GM23338 (cell line): ENCODE results near the gene ASB14. TPM values are rescaled to one million over a fixed set of nuclear protein-coding genes. Genes with fewer than 3 reads are reported as not detected.

Source experiments
- ATAC-seq: fragments of 200-7000 bp; cut with Tn5 transposase; 3 replicates; pipeline ENCODE4 v1.9.1; 2020
- DNase-seq: peaks from one replicate; pipeline ENCODE4 v3.0.0-alpha.2; 2015; ENCODE audit warnings: low spot score
- H2AFZ ChIP-seq: fragments of 200-600 bp; sonication (generic); 2 replicates; pipeline ENCODE4 v1.8.0; 2016; ENCODE audit warnings: antibody characterized with exemption, mild to moderate bottlenecking, moderate library complexity
- H3F3A ChIP-seq: fragments of 200-600 bp; sonication (generic); replicated peaks from 2 replicates; pipeline ENCODE4 v1.8.0; 2017; ENCODE audit warnings: antibody characterized with exemption, mixed run types, low read depth
- H3K27ac ChIP-seq: fragments of 200-600 bp; sonication (generic); 2 replicates; pipeline ENCODE4 v1.6.1; 2016; ENCODE audit warnings: low read depth
- H3K27me3 ChIP-seq: fragments of 200-600 bp; sonication (generic); 2 replicates; pipeline ENCODE4 v1.8.0; 2016; ENCODE audit warnings: mild to moderate bottlenecking, mixed run types, moderate library complexity; ENCODE audit not compliant: insufficient read depth
- H3K36me3 ChIP-seq: fragments of 200-600 bp; sonication (generic); 2 replicates; pipeline ENCODE4 v1.8.0; 2016; ENCODE audit warnings: mild to moderate bottlenecking; ENCODE audit not compliant: insufficient read depth
- H3K4me1 ChIP-seq: fragments of 200-600 bp; sonication (generic); 2 replicates; pipeline ENCODE4 v1.8.0; 2016; ENCODE audit warnings: mild to moderate bottlenecking, moderate library complexity; ENCODE audit not compliant: insufficient read depth
- H3K4me2 ChIP-seq: fragments of 200-600 bp; sonication (generic); 2 replicates; pipeline ENCODE4 v1.7.1; 2017; ENCODE audit warnings: mixed run types
- H3K4me3 ChIP-seq: fragments of 200-600 bp; sonication (generic); 2 replicates; pipeline ENCODE4 v1.6.1; 2016; ENCODE audit warnings: mixed run types
- H3K79me2 ChIP-seq: fragments of 200-600 bp; sonication (generic); replicated peaks from 2 replicates; pipeline ENCODE4 v1.8.0; 2017; ENCODE audit warnings: mild to moderate bottlenecking; ENCODE audit not compliant: insufficient read depth
- H3K9me2 ChIP-seq: fragments of 200-600 bp; sonication (generic); 2 replicates; pipeline ENCODE4 v1.8.0; 2017; ENCODE audit not compliant: insufficient read depth
- H4K20me1 ChIP-seq: fragments of 200-600 bp; sonication (generic); replicated peaks from 2 replicates; pipeline ENCODE4 v1.8.0; 2017; ENCODE audit warnings: mild to moderate bottlenecking; ENCODE audit not compliant: insufficient read depth
- H3K27ac Mint-ChIP-seq: 2 replicates; pipeline ENCODE4 v1.8.0; 2020; ENCODE audit warnings: inconsistent platforms, mild to moderate bottlenecking, moderate library complexity, mixed read lengths
- H3K27me3 Mint-ChIP-seq: 3 replicates; pipeline ENCODE4 v1.8.0; 2022; ENCODE audit warnings: low read depth, mild to moderate bottlenecking, moderate library complexity, mixed read lengths, inconsistent platforms; ENCODE audit not compliant: insufficient read depth, poor library complexity
- H3K36me3 Mint-ChIP-seq: 3 replicates; pipeline ENCODE4 v1.8.0; 2021; ENCODE audit warnings: low read depth, mild to moderate bottlenecking, inconsistent platforms, moderate library complexity, mixed read lengths
- H3K4me1 Mint-ChIP-seq: 3 replicates; pipeline ENCODE4 v1.8.0; 2020; ENCODE audit warnings: mild to moderate bottlenecking, inconsistent platforms, mixed read lengths
- H3K4me3 Mint-ChIP-seq: 3 replicates; pipeline ENCODE4 v1.8.0; 2021; ENCODE audit warnings: moderate library complexity, mild to moderate bottlenecking, inconsistent platforms, mixed read lengths
- H3K9me3 Mint-ChIP-seq: 3 replicates; pipeline ENCODE4 v1.8.0; 2020; ENCODE audit warnings: moderate library complexity, mild to moderate bottlenecking, inconsistent platforms, mixed read lengths
- CREB1 ChIP-seq: fragments of 250-450 bp; sonication (Bioruptor Pico); IDR thresholded peaks from 2 replicates; pipeline ENCODE4 v1.5.0; 2020; ENCODE audit warnings: low read depth, mild to moderate bottlenecking, moderate library complexity
- EZH2 ChIP-seq: fragments of 200-600 bp; sonication (generic); IDR thresholded peaks from one replicate; pipeline ENCODE4 v1.8.0; 2017; ENCODE audit warnings: antibody characterized with exemption, mild to moderate bottlenecking, low read depth; ENCODE audit not compliant: unreplicated experiment
- EZH2phosphoT487 ChIP-seq: fragments of 200-600 bp; sonication (generic); IDR thresholded peaks from one replicate; pipeline ENCODE4 v1.8.1; 2018; ENCODE audit warnings: antibody characterized with exemption; ENCODE audit not compliant: unreplicated experiment
- JUNB ChIP-seq: IDR thresholded peaks from one replicate; pipeline ENCODE4 v1.6.1; 2016; ENCODE audit warnings: antibody characterized with exemption; ENCODE audit not compliant: unreplicated experiment
- NANOG ChIP-seq: IDR thresholded peaks from 2 replicates; pipeline ENCODE4 v1.6.1; 2016; ENCODE audit warnings: antibody characterized with exemption, borderline replicate concordance
- ZNF331 ChIP-seq: fragments of 250-450 bp; sonication (Bioruptor Pico); IDR thresholded peaks from 2 replicates; pipeline ENCODE4 v1.5.0; 2020; ENCODE audit warnings: low read depth, mild to moderate bottlenecking, moderate library complexity
- polyA plus RNA-seq: library from polyadenylated mRNA; unstranded; fragments of >200 nt; fragmentation: Nextera tagmentation; extraction: Ambion mirVana; gene quantifications from 2 replicates; pipeline ENCODE4 v1.2.1, GENCODE V29; 2016
- total RNA-seq: library from RNA; depleted of rRNA; stranded (reverse); fragments of >200 nt; shearing (Covaris generic); gene quantifications from 2 replicates; pipeline ENCODE4 v1.2.3, GENCODE V29; 2014
- TF ChIP-seq, protein P1 (sequence below): fragments of 250-450 bp; sonication (Bioruptor Pico); IDR thresholded peaks from 2 replicates; pipeline ENCODE4 v1.5.0; 2020; ENCODE audit warnings: mild to moderate bottlenecking, moderate library complexity
- TF ChIP-seq, protein P2 (sequence below): IDR thresholded peaks from 2 replicates; pipeline ENCODE4 v1.6.1; 2016; ENCODE audit warnings: antibody characterized with exemption
- TF ChIP-seq, protein P3 (sequence below), 2 experiments: fragments of 200-600 bp in 1 of 2; sonication (generic) in 1 of 2; conservative IDR thresholded peaks; 2 replicates each; pipeline versions ENCODE4 v1.5.1 to v1.6.1; 2016 to 2017; ENCODE audit warnings: antibody characterized with exemption in 2 of 2, low read depth in 2 of 2, mild to moderate bottlenecking in 2 of 2, moderate library complexity in 1 of 2
- TF ChIP-seq, protein P4 (sequence below): IDR thresholded peaks from one replicate; pipeline ENCODE4 v1.6.1; 2018; ENCODE audit warnings: antibody characterized with exemption; ENCODE audit not compliant: unreplicated experiment

ASB14 gene
- total and polyA plus RNA-seq, 2 experiments from 2014 or later = 0.87 TPM; not detected in 1

DNA sequence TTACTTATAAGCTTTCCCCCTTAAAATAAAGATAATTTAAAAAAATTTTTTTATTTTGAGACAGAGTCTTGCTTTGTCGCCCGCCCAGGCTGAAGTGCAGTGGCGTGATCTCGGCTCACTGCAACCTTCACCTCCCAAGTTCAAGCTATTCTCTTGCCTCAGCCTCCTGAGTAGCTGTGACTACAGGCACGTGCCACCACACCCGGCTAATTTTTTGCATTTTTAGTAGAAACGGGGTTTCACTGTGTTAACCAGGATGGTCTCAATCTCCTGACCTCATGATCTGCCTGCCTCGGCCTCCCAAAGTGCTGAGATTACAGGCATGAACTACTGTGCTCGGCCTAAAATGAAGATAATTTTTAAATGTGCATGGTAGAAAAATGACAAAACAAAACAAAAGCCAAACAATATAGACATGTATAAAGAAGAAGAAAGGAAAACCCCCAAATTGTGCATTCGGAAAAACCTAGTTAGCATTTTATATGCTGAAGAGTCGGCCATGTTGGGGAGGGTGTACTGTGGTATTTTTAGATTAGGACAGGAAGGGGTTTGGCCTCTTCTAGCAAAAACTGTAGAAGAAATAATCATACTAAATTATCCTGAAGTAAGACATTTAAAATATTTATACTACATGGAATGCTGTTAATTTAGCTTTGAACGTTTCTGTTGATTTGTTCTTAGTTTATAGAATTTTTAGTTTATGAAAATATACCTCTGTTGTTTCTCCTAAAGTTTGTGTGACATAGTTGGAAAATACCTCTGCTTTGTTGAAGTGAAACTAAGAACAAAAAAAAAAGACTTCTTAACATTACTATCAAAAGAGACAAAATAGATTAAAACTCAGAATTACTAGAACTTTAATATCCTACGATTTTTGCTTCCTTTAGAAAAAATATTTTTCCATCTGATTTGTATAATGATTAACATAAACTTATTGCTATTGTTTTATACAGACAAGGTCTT, 57.6 kb downstream of the ASB14 start (continued):
- TF ChIP-seq, protein P1, sequence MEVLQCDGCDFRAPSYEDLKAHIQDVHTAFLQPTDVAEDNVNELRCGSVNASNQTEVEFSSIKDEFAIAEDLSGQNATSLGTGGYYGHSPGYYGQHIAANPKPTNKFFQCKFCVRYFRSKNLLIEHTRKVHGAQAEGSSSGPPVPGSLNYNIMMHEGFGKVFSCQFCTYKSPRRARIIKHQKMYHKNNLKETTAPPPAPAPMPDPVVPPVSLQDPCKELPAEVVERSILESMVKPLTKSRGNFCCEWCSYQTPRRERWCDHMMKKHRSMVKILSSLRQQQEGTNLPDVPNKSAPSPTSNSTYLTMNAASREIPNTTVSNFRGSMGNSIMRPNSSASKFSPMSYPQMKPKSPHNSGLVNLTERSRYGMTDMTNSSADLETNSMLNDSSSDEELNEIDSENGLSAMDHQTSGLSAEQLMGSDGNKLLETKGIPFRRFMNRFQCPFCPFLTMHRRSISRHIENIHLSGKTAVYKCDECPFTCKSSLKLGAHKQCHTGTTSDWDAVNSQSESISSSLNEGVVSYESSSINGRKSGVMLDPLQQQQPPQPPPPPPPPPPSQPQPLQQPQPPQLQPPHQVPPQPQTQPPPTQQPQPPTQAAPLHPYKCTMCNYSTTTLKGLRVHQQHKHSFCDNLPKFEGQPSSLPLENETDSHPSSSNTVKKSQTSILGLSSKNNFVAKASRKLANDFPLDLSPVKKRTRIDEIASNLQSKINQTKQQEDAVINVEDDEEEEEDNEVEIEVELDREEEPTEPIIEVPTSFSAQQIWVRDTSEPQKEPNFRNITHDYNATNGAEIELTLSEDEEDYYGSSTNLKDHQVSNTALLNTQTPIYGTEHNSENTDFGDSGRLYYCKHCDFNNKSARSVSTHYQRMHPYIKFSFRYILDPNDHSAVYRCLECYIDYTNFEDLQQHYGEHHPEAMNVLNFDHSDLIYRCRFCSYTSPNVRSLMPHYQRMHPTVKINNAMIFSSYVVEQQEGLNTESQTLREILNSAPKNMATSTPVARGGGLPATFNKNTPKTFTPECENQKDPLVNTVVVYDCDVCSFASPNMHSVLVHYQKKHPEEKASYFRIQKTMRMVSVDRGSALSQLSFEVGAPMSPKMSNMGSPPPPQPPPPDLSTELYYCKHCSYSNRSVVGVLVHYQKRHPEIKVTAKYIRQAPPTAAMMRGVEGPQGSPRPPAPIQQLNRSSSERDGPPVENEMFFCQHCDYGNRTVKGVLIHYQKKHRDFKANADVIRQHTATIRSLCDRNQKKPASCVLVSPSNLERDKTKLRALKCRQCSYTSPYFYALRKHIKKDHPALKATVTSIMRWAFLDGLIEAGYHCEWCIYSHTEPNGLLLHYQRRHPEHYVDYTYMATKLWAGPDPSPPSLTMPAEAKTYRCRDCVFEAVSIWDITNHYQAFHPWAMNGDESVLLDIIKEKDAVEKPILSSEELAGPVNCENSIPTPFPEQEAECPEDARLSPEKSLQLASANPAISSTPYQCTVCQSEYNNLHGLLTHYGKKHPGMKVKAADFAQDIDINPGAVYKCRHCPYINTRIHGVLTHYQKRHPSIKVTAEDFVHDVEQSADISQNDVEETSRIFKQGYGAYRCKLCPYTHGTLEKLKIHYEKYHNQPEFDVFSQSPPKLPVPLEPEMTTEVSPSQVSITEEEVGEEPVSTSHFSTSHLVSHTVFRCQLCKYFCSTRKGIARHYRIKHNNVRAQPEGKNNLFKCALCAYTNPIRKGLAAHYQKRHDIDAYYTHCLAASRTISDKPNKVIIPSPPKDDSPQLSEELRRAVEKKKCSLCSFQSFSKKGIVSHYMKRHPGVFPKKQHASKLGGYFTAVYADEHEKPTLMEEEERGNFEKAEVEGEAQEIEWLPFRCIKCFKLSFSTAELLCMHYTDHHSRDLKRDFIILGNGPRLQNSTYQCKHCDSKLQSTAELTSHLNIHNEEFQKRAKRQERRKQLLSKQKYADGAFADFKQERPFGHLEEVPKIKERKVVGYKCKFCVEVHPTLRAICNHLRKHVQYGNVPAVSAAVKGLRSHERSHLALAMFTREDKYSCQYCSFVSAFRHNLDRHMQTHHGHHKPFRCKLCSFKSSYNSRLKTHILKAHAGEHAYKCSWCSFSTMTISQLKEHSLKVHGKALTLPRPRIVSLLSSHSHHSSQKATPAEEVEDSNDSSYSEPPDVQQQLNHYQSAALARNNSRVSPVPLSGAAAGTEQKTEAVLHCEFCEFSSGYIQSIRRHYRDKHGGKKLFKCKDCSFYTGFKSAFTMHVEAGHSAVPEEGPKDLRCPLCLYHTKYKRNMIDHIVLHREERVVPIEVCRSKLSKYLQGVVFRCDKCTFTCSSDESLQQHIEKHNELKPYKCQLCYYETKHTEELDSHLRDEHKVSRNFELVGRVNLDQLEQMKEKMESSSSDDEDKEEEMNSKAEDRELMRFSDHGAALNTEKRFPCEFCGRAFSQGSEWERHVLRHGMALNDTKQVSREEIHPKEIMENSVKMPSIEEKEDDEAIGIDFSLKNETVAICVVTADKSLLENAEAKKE (CRISPR knock-in tag) = no peak
- no peak for TF ChIP-seq NANOG
- TF ChIP-seq, protein P2, sequence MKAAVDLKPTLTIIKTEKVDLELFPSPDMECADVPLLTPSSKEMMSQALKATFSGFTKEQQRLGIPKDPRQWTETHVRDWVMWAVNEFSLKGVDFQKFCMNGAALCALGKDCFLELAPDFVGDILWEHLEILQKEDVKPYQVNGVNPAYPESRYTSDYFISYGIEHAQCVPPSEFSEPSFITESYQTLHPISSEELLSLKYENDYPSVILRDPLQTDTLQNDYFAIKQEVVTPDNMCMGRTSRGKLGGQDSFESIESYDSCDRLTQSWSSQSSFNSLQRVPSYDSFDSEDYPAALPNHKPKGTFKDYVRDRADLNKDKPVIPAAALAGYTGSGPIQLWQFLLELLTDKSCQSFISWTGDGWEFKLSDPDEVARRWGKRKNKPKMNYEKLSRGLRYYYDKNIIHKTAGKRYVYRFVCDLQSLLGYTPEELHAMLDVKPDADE = no peak
- TF ChIP-seq JUNB = no peak
- TF ChIP-seq EZH2phosphoT487 = no peak
- no peak for TF ChIP-seq ZNF331 (CRISPR knock-in tag)

DNA sequence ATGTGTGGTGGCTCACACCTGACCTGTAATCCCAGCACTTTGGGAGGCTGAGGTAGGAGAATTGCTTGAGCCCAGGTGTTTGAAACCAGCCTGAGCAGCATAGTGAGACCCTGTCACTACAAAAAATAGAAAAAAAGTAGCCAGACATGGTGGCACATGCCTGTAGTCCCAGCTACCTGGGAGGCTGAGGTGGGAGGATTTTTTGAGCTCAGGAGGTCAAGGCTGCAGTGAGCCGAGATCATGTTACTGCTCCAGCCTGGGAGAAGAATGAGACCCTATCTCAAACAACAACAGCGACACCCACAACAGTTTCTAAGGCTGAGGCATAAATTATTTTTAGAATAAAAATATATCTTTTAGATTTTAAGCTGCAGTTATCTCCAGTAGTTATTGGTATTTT, 58.7 kb downstream of the ASB14 start:
- H3K36me3 ChIP-seq = no peaks in the 10 kb centered on the region
- TF ChIP-seq EZH2 (no peak), CREB1 (no peak)
- TF ChIP-seq, protein P3, sequence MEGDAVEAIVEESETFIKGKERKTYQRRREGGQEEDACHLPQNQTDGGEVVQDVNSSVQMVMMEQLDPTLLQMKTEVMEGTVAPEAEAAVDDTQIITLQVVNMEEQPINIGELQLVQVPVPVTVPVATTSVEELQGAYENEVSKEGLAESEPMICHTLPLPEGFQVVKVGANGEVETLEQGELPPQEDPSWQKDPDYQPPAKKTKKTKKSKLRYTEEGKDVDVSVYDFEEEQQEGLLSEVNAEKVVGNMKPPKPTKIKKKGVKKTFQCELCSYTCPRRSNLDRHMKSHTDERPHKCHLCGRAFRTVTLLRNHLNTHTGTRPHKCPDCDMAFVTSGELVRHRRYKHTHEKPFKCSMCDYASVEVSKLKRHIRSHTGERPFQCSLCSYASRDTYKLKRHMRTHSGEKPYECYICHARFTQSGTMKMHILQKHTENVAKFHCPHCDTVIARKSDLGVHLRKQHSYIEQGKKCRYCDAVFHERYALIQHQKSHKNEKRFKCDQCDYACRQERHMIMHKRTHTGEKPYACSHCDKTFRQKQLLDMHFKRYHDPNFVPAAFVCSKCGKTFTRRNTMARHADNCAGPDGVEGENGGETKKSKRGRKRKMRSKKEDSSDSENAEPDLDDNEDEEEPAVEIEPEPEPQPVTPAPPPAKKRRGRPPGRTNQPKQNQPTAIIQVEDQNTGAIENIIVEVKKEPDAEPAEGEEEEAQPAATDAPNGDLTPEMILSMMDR (conservative IDR thresholded peaks at IDR 0.05; ENCODE audit: low read depth in 2 of 2) = no peak
- TF ChIP-seq, protein P4, sequence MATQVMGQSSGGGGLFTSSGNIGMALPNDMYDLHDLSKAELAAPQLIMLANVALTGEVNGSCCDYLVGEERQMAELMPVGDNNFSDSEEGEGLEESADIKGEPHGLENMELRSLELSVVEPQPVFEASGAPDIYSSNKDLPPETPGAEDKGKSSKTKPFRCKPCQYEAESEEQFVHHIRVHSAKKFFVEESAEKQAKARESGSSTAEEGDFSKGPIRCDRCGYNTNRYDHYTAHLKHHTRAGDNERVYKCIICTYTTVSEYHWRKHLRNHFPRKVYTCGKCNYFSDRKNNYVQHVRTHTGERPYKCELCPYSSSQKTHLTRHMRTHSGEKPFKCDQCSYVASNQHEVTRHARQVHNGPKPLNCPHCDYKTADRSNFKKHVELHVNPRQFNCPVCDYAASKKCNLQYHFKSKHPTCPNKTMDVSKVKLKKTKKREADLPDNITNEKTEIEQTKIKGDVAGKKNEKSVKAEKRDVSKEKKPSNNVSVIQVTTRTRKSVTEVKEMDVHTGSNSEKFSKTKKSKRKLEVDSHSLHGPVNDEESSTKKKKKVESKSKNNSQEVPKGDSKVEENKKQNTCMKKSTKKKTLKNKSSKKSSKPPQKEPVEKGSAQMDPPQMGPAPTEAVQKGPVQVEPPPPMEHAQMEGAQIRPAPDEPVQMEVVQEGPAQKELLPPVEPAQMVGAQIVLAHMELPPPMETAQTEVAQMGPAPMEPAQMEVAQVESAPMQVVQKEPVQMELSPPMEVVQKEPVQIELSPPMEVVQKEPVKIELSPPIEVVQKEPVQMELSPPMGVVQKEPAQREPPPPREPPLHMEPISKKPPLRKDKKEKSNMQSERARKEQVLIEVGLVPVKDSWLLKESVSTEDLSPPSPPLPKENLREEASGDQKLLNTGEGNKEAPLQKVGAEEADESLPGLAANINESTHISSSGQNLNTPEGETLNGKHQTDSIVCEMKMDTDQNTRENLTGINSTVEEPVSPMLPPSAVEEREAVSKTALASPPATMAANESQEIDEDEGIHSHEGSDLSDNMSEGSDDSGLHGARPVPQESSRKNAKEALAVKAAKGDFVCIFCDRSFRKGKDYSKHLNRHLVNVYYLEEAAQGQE = no peak

More for the DNA sequence above, 58.7 kb downstream of the ASB14 start:
- no peaks in the 10 kb centered on the region for H3K9me3 Mint-ChIP-seq
- H3K27ac ChIP-seq = no peak overlapping the region
- H3K4me1 ChIP-seq = peaks cover under 1% of the 10 kb centered on the region; the same call in 1 of the 2 replicates
- peaks cover 5% of the 10 kb centered on the region; the same call in 1 of the 2 replicates for H4K20me1 ChIP-seq
- peaks cover 4% of the 10 kb centered on the region for H3K27me3 Mint-ChIP-seq
- peaks cover 6% of the 10 kb centered on the region for H3K27me3 ChIP-seq
- H3K4me3 Mint-ChIP-seq = no peak overlapping the region
- H3K4me2 ChIP-seq = no peak overlapping the region
- H2AFZ ChIP-seq = no peak overlapping the region
- H3K36me3 Mint-ChIP-seq = peaks cover 8% of the 10 kb centered on the region
- H3K4me1 Mint-ChIP-seq = peaks cover 5% of the 10 kb centered on the region; the same call in 2 of the 3 replicates
- H3K9me2 ChIP-seq = no peaks in the 10 kb centered on the region
- no peak for ATAC-seq
- H3F3A ChIP-seq = no peaks in the 10 kb centered on the region
- H3K4me3 ChIP-seq = no peak overlapping the region
- DNase-seq = no peak
- peaks cover 56% of the 10 kb centered on the region for H3K79me2 ChIP-seq
- no peak overlapping the region for H3K27ac Mint-ChIP-seq
